HG02870 (cell line): ENCODE results near the gene MPC1.

Experiments
- ATAC-seq: cut with Tn5 transposase; IDR thresholded peaks from one replicate; pipeline ENCODE4 v1.9.1; 2021; ENCODE audit warnings: mild to moderate bottlenecking, moderate library complexity; ENCODE audit not compliant: unreplicated experiment

MPC1 gene

DNA sequence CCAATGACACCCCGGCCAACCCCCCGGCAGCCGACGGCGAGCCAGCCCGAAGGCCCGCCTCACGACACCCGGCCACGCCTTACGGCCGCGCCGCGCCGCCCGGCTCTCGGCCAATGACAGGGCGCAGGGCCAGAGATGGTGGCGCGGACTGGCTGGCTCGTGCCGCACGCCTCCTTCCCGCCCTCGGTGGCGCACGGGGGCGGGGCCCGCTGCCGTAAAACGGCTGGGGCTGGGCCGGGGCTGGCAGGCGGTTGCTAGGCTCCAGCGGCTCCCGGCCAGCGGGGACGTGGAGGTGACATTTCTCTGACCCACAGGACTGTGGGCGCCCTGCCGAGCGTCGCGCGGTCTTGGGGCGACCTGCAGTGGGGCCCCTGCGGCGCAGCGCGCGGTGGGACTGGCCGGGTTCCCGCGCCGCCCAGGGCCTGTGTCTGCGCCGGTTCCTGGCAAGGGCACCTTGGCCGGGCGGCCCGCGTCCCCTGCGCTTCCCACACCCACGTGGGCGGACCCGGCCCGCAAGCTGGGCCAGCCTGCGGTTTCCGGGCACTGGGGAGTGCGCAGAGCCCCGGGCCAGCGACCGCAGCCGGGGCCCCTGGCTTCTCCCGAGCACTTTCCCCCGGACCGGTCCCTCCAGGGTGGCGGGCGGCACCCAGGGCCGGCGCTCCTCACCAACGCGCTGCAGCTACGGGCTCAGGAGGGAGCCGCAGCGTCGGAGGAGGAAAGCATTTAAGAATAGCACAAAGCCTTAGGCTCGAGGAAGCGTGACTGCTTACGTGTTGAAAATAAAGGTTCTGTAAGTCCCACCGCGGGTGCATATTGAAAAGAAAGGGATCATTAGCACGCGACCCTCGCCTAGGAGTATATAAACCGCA, at the start of gene MPC1:
Gene MPC1, minus strand, starts transcription at position 8 of the 869 bp plus-strand sequence. CDS start 64 bp downstream, outside the sequence.
- ATAC-seq: peak; percentile 85

DNA sequence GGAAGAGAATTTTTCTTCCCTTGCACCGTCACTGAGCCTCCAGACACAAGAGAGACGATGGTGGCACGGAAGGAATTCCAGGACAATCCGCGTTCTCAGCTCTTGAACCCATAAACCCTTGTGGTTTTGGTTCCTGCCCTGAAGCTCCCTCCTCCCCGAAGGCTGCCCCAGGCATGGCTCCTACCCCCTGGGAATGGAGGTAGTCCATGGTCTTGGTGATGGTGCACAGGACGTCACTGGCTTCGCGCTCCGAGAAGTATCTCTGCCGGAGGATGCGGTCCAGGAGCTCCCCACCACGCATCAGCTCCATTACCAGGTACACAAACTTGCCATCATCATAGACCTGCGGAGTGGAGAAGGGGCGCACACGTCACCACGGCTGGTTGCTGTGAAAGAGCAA, 47.5 kb upstream of the MPC1 start:
- no peak for ATAC-seq

DNA sequence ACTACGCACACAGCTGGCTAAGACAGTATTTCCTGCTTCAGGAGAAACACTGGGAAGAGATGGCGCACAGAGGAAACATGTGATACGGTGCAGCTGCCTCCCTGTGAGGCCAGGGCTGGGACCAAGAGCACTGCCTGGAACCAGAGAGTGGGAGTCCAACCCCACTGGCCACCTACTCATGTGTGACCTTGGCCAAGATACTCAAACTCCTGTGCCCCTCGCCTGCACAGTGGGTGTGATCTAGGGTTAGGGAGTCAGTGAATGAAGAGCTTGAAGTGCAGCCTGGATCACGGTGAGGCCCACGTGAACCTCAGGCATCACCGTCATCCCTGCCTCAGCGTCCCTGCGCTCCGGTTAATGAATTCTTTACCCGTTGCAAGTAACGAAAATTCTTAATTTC, 41.7 kb upstream of the MPC1 start:
- no peak for ATAC-seq

GRCh38 chr6:166423781-166424180, 41.0 kb upstream of the MPC1 start:
- ATAC-seq: no peak

- ATAC-seq: no peak
These were observed 40.5 kb upstream of the MPC1 start for GRCh38 chr6:166423051-166423745.

DNA sequence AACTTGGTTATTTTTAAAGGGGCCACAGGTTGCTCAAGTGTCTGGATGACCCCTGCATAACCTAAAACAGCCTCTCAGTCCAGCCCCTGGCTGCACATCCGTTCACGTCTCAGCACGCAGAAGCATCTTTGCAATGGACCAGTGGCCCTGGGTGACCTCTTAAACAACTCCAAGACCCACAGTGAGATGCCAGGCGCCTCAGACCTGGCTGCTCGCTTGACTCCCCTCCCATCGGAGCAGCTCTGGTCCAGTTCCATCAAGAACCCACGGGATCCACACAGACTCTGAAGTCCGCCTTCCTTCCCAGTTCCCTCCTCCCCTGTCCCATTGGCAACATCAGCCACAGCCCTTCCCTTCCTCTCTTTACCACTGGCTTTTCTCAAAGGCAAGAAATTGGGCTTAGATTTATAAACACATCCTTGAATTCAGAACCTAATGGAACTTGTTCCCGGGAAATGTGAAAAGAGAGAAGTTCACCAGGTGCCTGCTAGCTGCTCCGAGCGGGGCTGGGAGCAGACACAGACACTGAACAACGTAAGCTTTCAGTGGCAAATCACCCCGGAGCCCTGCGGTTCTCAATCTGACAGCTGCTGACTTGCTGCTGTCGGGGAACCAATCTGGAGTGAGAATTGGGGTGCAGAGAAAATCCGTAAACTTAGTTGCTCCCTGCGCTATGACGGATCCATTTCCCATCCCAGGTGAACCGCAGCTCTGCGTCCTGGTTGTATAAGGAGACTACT, 39.6 kb upstream of the MPC1 start:
- ATAC-seq: no peak

GRCh38 chr6:166420351-166420750, 37.6 kb upstream of the MPC1 start:
- ATAC-seq: no peak

- peak; percentile 14 for ATAC-seq
These were observed 37.0 kb upstream of the MPC1 start for GRCh38 chr6:166419717-166420116.

GRCh38 chr6:166419286-166419685, 36.5 kb upstream of the MPC1 start:
- peak; percentile 98 for ATAC-seq

DNA sequence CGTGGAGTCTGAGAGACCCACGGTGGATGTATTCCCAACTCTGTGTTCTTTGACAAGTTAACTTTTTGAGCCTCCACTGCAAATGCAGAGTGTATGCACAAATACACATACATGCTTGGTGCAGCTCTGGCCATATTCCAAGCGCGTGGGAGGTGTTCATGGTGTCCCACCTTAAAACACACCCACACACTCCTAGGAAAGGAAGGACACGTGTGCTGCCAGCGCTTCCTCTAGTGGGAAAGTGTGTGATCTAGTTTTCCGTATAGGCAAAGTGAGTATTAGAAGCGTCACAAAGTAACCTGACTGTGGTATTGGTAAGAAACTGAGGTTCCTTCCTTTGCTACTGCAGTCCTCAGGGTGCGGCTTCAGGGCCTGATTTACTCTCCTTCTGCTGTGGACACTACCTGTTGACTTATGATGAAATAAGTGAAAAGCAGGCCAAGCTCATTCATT, 36.0 kb upstream of the MPC1 start:
- no peak for ATAC-seq

- no peak for ATAC-seq
These were observed 34.5 kb upstream of the MPC1 start for GRCh38 chr6:166417285-166417691.

DNA sequence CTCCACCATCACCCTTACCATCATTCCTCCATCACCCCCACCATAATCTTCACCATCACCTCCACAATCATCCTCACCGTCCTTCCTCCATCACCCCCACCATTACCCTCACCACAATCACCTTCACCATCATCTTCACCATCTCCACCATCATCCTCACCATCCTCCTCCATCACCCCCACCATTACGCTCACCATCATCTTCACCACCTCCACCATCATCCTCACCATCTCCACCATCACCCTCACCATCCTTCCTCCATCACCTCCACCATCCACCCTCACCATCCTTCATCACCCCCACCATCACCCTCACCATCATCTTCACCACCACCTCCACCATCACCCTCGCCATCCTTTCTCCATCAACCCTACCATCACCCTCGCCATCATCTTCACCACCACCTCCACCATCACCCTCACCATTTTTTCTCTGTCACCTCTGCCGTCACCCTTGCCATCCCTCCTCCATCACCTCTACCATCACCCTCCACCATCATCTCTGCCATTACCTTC, 33.1 kb upstream of the MPC1 start:
- ATAC-seq: no peak

DNA sequence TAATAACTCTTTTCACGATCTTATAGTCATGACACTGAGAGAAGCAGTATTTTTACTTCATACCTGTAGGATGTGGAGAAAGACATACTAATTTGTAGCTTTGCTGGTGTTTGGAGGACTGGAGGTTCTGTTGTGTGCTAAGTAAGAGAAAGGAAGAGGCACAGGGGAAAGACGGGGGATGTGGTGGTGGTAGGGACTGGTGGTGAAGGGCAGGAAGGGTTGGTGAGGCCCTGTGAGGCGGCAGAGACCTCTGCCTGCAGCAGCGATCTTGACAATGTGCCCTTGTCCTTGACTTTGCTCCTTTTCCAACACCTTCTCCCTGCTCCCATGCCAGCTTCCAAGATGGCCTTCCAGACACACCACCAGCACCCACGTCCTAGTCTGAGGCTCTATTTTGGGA, 32.6 kb upstream of the MPC1 start:
- no peak for ATAC-seq

DNA sequence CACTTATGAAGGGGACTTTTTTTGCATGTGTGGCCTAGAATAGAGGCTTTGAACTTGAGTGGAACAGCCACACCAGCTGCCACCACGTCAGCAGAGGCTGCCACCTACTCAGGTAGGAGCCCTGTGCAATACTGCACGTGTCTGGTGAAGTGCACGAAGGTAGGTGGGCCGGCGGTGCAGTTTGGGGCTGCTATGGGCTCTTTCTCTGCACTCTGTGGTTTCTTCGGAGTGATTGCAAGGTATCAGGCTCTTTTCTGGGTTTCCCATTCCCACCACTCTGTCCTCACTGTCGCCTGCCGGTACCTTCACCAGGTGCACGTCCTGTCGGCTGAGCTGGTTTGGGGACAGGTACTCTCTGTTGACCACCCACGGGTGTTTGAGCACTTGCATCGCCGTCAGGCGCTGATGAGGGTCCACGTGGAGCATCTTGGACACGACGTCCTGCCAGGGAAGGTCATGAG, 30.8 kb upstream of the MPC1 start:
- no peak for ATAC-seq

DNA sequence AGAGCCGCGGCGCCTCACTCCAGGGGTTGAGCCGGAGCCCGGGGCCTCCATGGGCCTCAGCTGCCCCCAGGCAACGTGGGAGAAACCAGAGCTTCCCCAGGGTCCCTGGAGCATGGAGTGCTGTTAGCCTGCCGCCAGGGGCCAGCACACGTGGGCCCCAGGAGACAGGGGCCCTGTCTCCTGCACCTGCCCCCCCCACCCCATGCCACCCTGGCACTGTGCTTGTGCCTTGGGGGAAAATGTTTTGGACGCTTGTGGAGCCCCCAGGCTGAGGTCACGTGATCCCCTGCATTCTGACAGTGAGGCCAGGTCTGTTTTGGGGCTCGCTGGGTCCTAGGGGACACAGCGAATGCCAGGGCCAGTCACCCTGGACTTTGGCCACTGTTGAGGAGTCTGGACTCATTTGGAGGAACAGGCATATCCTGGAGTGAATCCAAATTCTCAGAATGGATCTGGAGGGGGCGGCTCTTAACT, 30.2 kb upstream of the MPC1 start:
- no peak for ATAC-seq

GRCh38 chr6:166412156-166412910, 29.6 kb upstream of the MPC1 start:
- ATAC-seq: no peak

GRCh38 chr6:166411721-166412151, 29.0 kb upstream of the MPC1 start:
- ATAC-seq: no peak

GRCh38 chr6:166411271-166411670, 28.5 kb upstream of the MPC1 start:
- ATAC-seq: no peak

DNA sequence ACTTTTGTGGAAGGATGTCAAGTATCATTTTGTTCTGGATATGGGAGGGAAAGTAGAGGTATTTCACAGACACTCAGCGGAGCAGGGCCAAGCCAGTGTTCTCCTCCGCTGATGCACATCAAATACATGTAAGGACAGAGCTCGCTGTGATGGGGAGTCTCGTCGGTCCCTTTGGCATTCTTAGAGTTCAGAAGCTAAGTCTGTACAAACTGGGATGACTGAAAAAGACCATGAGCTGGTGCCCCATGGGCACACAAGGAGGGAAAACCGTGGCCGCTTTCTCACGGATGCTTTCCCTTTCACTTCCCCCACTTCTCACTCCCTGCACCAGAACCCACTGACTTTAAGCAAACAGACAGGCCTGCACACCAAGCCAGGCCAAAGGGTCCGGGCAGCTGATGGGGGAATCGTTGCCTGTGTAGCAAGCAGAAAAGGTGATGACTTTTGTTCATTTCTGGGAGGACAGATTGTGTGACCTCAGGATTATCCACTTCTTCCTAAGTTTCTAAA, 27.7 kb upstream of the MPC1 start:
- ATAC-seq: no peak
